ENCODE measurements around the gene DDX42.

Gene DDX42

DNA sequence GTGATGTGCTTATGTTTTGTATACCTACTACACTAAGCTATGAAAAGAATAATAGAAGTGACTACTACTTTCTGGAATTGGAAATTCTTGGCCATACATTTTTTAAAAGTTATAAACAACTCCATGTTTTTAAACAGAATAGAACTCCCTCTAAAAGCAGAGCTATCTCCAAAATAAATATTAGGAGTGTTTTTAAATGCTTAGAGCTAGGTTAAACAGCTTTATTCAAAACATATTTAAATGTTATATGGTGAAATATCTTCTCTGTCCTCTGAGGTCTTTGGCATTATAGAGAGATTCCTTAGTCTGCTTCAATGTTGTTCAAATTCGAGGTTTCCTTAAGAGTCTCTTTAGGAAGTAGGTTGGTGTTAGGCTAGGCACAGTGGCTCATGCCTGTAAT lies 30.4 kb downstream of the DDX42 start:
- Histone ChIP-seq H3K4me3 (ENCODE audit: low read depth in 1 of 2, low read length in 2 of 2) (no peak overlapping the region), H3K9ac (ENCODE audit: low read depth, low read length) (no peak overlapping the region), H3K4me1 (ENCODE audit: insufficient read depth, low read length) (no peaks in the 10 kb centered on the region), H3K27me3 (ENCODE audit: insufficient read depth, low read length, poor library complexity) (no peaks in the 10 kb centered on the region), H3K36me3 (ENCODE audit: insufficient read depth, low read length) (peaks cover 97% of the 10 kb centered on the region), H3K79me2 (ENCODE audit: insufficient read depth, low read length) (peaks cover 4% of the 10 kb centered on the region; the same call in 1 of the 2 replicates), H4K20me1 (ENCODE audit: insufficient read depth, low read length) (no peaks in the 10 kb centered on the region; the same call in 1 of the 2 replicates), H3K4me2 (ENCODE audit: insufficient read depth, low read length) (no peak overlapping the region), H2AFZ (ENCODE audit: low read depth, low read length) (no peak overlapping the region), H3K27ac (ENCODE audit: low read length) (no peak overlapping the region), H3K9me3 (ENCODE audit: insufficient read depth, low read length, severe bottlenecking) (no peaks in the 10 kb centered on the region)
- no peak for ATAC-seq (ENCODE audit: insufficient read depth, low read depth)
- no peak for DNase-seq
- no peak for TF ChIP-seq EZH2 (IDR thresholded peaks at IDR 0.05; ENCODE audit: borderline replicate concordance, low read depth, low read length, severe bottlenecking)
- TF ChIP-seq, protein P1, sequence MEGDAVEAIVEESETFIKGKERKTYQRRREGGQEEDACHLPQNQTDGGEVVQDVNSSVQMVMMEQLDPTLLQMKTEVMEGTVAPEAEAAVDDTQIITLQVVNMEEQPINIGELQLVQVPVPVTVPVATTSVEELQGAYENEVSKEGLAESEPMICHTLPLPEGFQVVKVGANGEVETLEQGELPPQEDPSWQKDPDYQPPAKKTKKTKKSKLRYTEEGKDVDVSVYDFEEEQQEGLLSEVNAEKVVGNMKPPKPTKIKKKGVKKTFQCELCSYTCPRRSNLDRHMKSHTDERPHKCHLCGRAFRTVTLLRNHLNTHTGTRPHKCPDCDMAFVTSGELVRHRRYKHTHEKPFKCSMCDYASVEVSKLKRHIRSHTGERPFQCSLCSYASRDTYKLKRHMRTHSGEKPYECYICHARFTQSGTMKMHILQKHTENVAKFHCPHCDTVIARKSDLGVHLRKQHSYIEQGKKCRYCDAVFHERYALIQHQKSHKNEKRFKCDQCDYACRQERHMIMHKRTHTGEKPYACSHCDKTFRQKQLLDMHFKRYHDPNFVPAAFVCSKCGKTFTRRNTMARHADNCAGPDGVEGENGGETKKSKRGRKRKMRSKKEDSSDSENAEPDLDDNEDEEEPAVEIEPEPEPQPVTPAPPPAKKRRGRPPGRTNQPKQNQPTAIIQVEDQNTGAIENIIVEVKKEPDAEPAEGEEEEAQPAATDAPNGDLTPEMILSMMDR (IDR thresholded peaks at IDR 0.05; ENCODE audit: borderline replicate concordance, extremely low read depth, low read length, poor library complexity, severe bottlenecking): no peak

DNA sequence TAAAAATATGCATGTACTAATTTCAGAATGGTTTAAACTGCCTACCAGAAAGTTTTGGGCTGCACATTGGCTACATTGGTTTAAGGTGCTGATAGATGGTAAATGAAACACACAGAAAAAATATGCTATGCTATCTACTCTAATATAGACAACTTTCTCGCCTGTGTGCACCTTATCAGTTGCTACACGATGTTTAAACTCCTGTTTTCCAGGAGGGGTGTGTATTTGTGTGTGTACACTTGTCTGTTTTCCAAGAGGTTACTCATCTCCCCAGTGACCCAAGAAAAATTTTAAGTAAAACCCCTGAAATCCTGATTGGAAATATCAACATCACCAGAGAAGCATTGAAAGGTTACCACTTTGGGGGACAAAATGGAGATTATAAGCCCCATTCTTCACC lies 31.6 kb downstream of the DDX42 start:
- Histone ChIP-seq H3K79me2 (ENCODE audit: insufficient read depth, low read length) (peaks cover 4% of the 10 kb centered on the region; the same call in 1 of the 2 replicates), H3K4me3 (ENCODE audit: low read depth in 1 of 2, low read length in 2 of 2) (no peak overlapping the region), H3K27ac (ENCODE audit: low read length) (no peak overlapping the region), H3K4me2 (ENCODE audit: insufficient read depth, low read length) (no peak overlapping the region), H3K27me3 (ENCODE audit: insufficient read depth, low read length, poor library complexity) (no peaks in the 10 kb centered on the region), H4K20me1 (ENCODE audit: insufficient read depth, low read length) (no peaks in the 10 kb centered on the region; the same call in 1 of the 2 replicates), H2AFZ (ENCODE audit: low read depth, low read length) (no peak overlapping the region), H3K9me3 (ENCODE audit: insufficient read depth, low read length, severe bottlenecking) (no peaks in the 10 kb centered on the region), H3K9ac (ENCODE audit: low read depth, low read length) (no peak overlapping the region), H3K4me1 (ENCODE audit: insufficient read depth, low read length) (no peaks in the 10 kb centered on the region), H3K36me3 (ENCODE audit: insufficient read depth, low read length) (peaks cover 97% of the 10 kb centered on the region)
- TF ChIP-seq, protein P1 (IDR thresholded peaks at IDR 0.05; ENCODE audit: borderline replicate concordance, extremely low read depth, low read length, poor library complexity, severe bottlenecking): no peak
- no peak for TF ChIP-seq EZH2 (IDR thresholded peaks at IDR 0.05; ENCODE audit: borderline replicate concordance, low read depth, low read length, severe bottlenecking)
- no peak for DNase-seq
- no peak for ATAC-seq (ENCODE audit: insufficient read depth, low read depth)

DNA sequence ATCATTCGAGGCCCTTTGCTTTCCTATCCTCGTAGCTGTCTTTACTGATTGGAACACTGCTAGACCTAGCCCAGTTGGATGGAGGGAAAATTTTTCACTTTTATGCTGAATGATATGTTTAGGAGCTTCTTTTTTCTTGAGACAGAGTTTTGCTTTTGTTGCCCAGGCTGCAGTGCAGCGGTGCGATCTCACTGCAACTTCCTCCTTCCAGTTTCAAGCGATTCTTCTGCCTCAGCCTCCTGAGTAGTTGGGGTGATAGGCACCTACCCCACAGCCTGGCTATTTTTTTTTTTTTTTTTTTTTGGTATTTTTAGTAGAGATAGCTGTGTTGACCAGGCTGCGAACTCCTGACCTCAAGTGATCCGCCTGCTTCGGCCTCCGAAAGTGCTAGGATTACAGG lies 36.0 kb downstream of the DDX42 start:
- no peak overlapping the region for H2AFZ ChIP-seq (ENCODE audit: low read depth, low read length)
- no peaks in the 10 kb centered on the region for H3K27me3 ChIP-seq (ENCODE audit: insufficient read depth, low read length, poor library complexity)
- H3K79me2 ChIP-seq (ENCODE audit: insufficient read depth, low read length): no peaks in the 10 kb centered on the region
- no peak overlapping the region for H3K27ac ChIP-seq (ENCODE audit: low read length)
- no peak overlapping the region for H3K4me2 ChIP-seq (ENCODE audit: insufficient read depth, low read length)
- H3K9me3 ChIP-seq (ENCODE audit: insufficient read depth, low read length, severe bottlenecking): no peaks in the 10 kb centered on the region
- TF ChIP-seq, protein P1 (IDR thresholded peaks at IDR 0.05; ENCODE audit: borderline replicate concordance, extremely low read depth, low read length, poor library complexity, severe bottlenecking): no peak
- no peak for TF ChIP-seq EZH2 (IDR thresholded peaks at IDR 0.05; ENCODE audit: borderline replicate concordance, low read depth, low read length, severe bottlenecking)
- no peaks in the 10 kb centered on the region; the same call in 1 of the 2 replicates for H4K20me1 ChIP-seq (ENCODE audit: insufficient read depth, low read length)
- peaks cover 99% of the 10 kb centered on the region for H3K36me3 ChIP-seq (ENCODE audit: insufficient read depth, low read length)
- ATAC-seq (ENCODE audit: insufficient read depth, low read depth): no peak
- no peak overlapping the region for H3K9ac ChIP-seq (ENCODE audit: low read depth, low read length)
- no peak for DNase-seq
- H3K4me3 ChIP-seq (ENCODE audit: low read depth in 1 of 2, low read length in 2 of 2): no peak overlapping the region
- H3K4me1 ChIP-seq (ENCODE audit: insufficient read depth, low read length): no peaks in the 10 kb centered on the region

DNA sequence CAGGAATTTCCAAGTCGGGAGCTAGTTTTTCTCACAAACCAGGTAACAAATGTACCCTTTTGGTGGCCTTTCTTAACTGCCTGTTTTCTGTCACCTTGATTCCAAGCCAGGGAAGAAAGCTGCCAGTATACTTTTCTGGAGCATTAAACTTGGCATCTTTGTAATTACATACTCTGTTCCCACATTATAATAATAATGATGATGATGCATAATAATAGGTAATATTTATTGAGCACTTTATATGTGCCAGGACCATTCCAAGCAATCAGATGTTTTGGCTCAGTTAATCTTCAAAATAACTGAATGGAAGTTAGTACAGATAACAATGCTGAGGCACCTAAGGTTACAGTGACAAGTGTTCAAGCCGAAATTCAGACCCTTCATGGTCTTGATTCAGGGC lies 42.2 kb downstream of the DDX42 start:
- H3K27me3 ChIP-seq (ENCODE audit: insufficient read depth, low read length, poor library complexity): no peaks in the 10 kb centered on the region
- DNase-seq: no peak
- no peaks in the 10 kb centered on the region for H3K9me3 ChIP-seq (ENCODE audit: insufficient read depth, low read length, severe bottlenecking)
- H2AFZ ChIP-seq (ENCODE audit: low read depth, low read length): no peak overlapping the region
- H3K4me1 ChIP-seq (ENCODE audit: insufficient read depth, low read length): no peaks in the 10 kb centered on the region
- H4K20me1 ChIP-seq (ENCODE audit: insufficient read depth, low read length): peaks cover 18% of the 10 kb centered on the region; the same call in 1 of the 2 replicates
- no peak overlapping the region for H3K27ac ChIP-seq (ENCODE audit: low read length)
- H3K4me3 ChIP-seq (ENCODE audit: low read depth in 1 of 2, low read length in 2 of 2): no peak overlapping the region
- H3K4me2 ChIP-seq (ENCODE audit: insufficient read depth, low read length): no peak overlapping the region
- H3K36me3 ChIP-seq (ENCODE audit: insufficient read depth, low read length): peaks cover 100% of the 10 kb centered on the region
- ATAC-seq (ENCODE audit: insufficient read depth, low read depth): no peak
- H3K9ac ChIP-seq (ENCODE audit: low read depth, low read length): no peak overlapping the region
- 0 out of 2 replicates have a peak, but pooled peaks cover 6% of the 10 kb centered on the region for H3K79me2 ChIP-seq (ENCODE audit: insufficient read depth, low read length)
- TF ChIP-seq, protein P1 (IDR thresholded peaks at IDR 0.05; ENCODE audit: borderline replicate concordance, extremely low read depth, low read length, poor library complexity, severe bottlenecking): no peak
- TF ChIP-seq EZH2 (IDR thresholded peaks at IDR 0.05; ENCODE audit: borderline replicate concordance, low read depth, low read length, severe bottlenecking): no peak

Data from DND-41 (cell line).